ENCODE data around the gene GALNT11. TPM values are rescaled to one million over a fixed set of nuclear protein-coding genes. Genes with fewer than 3 reads are reported as not detected.
"Not testable (repeated sequence)": the region's sequence is repeated elsewhere in the genome, so short reads cannot be mapped to it uniquely, and the experiment has no call there.

Gene GALNT11
- total and polyA plus RNA-seq, 5 experiments from 2014 or later, result 31.3 to 58.3 (median 52.1) TPM

DNA sequence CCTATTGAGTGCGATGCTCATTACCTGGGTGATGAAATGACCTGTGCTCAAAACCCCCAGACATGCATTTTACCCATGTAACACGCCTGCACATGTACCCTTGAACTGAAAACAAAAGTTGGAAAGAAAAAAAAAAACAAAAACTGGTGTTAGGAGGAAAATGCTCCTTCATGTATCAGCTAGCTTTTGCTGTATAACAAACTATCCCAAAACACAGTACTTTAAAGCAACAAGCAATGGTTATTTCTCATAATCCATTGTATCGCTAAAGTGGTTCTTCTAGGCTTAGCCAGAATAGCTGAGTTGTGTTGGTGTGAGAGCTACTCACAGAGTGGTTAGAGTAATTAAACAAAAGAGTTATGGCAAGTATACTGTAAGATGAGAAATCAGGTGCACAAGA, 12.2 kb upstream of the GALNT11 start:
- DNase-seq, result no peak
- POLR2A ChIA-PET, result interaction anchor here (0.9 kb wide), 1 partner anchor 12 kb away, joined by 4 read pairs; the partner anchor contains the start of gene GALNT11
- H3K27ac Mint-ChIP-seq, result no peak overlapping the region
- H3K9me3 Mint-ChIP-seq, result peaks cover 0 to 4% (median 0%) of the 10 kb centered on the region in 9 donors
- H3K4me3 Mint-ChIP-seq, result no peak overlapping the region
- peaks cover 0 to 4% (median 2%) of the 10 kb centered on the region in 5 donors for H3K27me3 Mint-ChIP-seq
- H3K4me1 Mint-ChIP-seq, result peaks cover 0 to 2% (median 0%) of the 10 kb centered on the region in 4 donors
- no peak for ATAC-seq
- no peaks in the 10 kb centered on the region for H3K36me3 Mint-ChIP-seq

- Mint-ChIP-seq H3K36me3 (no peaks in the 10 kb centered on the region), H3K9me3 (peaks cover 0 to 4% (median 0%) of the 10 kb centered on the region in 9 donors), H3K27ac (no peak overlapping the region), H3K4me1 (peaks cover 0 to 2% (median 0%) of the 10 kb centered on the region in 4 donors), H3K27me3 (peaks cover 0 to 4% (median 2%) of the 10 kb centered on the region in 5 donors), H3K4me3 (no peak overlapping the region)
- ATAC-seq, result no peak
- no peak for DNase-seq
- POLR2A ChIA-PET, result interaction anchor here (0.9 kb wide), 1 partner anchor 11 kb away, joined by 4 read pairs; the partner anchor contains the start of gene GALNT11
Observed at GRCh38 chr7:152013974-152014373, 11.5 kb upstream of the GALNT11 start.

DNA sequence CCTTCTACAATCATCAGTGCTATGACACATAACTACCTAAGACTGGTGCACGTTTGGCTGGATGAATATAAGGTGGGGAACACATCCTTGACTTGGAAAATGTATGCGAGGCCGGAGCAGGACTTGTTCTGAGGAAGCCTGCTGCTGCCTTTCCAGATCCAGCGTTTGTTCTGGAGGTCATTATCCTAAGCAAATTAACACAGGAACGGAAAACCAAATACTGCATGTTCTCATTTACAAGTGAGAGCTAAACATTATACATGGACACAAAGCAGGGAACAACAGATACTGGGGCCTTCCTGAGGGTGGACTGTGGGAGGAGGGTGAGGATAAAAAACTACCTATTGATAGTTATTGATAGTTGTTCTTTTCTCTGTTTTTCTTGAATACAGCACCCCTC, 10.8 kb upstream of the GALNT11 start:
- no peak for DNase-seq
- Mint-ChIP-seq H3K36me3 (no peaks in the 10 kb centered on the region), H3K27me3 (peaks cover 0 to 7% (median 4%) of the 10 kb centered on the region in 5 donors), H3K4me3 (no peak overlapping the region), H3K9me3 (peaks cover 0 to 4% (median 0%) of the 10 kb centered on the region in 9 donors), H3K4me1 (peaks cover 0 to 2% (median 0%) of the 10 kb centered on the region in 4 donors), H3K27ac (no peak overlapping the region)
- ATAC-seq, result no peak
- POLR2A ChIA-PET, result no interaction called here

DNA sequence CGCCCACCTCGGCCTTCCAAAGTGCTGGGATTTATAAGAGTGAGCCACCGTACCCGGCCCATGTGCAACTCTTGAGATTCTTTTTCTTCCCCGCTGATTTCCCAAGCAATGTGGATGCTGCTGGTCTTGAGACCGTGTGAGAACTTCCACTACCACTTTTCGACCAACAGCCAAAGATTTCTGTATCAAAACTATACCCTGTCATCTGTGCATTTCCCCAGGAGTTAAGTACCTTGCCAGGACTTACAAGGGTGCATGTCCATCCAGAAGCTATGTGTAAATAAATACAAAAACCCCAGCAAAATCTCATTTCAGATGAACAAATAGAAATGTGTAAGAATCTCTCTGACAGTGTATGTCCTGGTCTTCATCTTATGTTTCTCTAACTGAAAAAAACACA, 9.9 kb upstream of the GALNT11 start:
- no peak for DNase-seq
- peaks cover 0 to 4% (median 0%) of the 10 kb centered on the region in 9 donors for H3K9me3 Mint-ChIP-seq
- POLR2A ChIA-PET, result interaction anchor here (0.7 kb wide), 1 partner anchor 1534 kb away, joined by 5 read pairs; no protein-coding TSS in a partner anchor
- H3K4me1 Mint-ChIP-seq, result peaks cover 0 to 2% (median 0%) of the 10 kb centered on the region in 4 donors
- peaks cover 0 to 10% (median 4%) of the 10 kb centered on the region in 5 donors for H3K27me3 Mint-ChIP-seq
- H3K36me3 Mint-ChIP-seq, result no peaks in the 10 kb centered on the region
- no peak overlapping the region for H3K4me3 Mint-ChIP-seq
- H3K27ac Mint-ChIP-seq, result no peak overlapping the region
- ATAC-seq, result no peak

- H3K9me3 Mint-ChIP-seq, result peaks cover 0 to 4% (median 0%) of the 10 kb centered on the region in 9 donors
- no peak overlapping the region for H3K27ac Mint-ChIP-seq
- no peak overlapping the region for H3K4me3 Mint-ChIP-seq
- POLR2A ChIA-PET, result no interaction called here
- H3K4me1 Mint-ChIP-seq, result no peaks in the 10 kb centered on the region
- DNase-seq (no peak), ATAC-seq (no peak)
- no peaks in the 10 kb centered on the region for H3K36me3 Mint-ChIP-seq
- peaks cover 0 to 7% (median 2%) of the 10 kb centered on the region in 5 donors for H3K27me3 Mint-ChIP-seq
Observed at GRCh38 chr7:152016947-152017346, 8.5 kb upstream of the GALNT11 start.

DNA sequence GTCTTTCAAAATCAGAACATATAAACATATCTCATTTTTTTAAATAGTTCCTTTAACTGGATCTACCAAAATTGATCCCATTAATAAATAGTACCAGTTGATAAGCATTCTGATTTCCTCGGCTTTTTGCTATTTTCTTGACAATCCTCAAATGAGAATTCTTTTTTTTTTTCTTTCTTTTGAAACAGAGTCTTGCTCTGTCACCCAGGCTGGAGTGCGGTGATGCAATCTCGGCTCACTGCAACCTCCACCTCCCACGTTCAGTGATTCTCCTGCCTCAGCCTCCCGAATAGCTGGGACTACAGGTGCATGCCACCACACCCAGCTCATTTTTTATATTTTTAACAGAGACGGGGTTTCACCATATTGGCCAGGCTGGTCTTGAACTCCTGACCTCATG, 7.8 kb upstream of the GALNT11 start:
- H3K9me3 Mint-ChIP-seq, DNase-seq, H3K4me1 Mint-ChIP-seq, H3K27ac Mint-ChIP-seq, H3K36me3 Mint-ChIP-seq, ATAC-seq, H3K27me3 Mint-ChIP-seq, H3K4me3 Mint-ChIP-seq, POLR2A ChIA-PET: not testable (repeated sequence)

DNA sequence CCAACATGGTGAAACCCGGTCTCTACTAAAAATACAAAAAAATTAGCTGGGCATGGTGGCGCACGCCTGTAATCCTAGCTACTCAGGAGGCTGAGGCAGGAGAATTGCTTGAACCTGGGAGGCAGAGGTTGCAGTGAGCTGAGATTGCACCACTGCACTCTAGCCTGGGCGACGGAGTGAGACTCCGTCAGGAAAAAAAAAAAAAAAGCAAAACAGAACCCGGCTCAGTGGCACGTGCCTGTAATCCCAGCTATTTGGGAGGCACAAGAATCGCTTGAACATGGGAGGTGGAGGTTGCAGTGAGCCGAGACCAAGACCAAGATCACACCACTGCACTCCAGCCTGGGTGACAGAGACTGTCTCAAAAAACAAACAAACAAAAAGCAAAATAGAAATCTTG, 3.7 kb upstream of the GALNT11 start:
- H3K27me3 Mint-ChIP-seq, H3K4me3 Mint-ChIP-seq, H3K9me3 Mint-ChIP-seq, ATAC-seq, H3K36me3 Mint-ChIP-seq, DNase-seq: not testable (repeated sequence)
- POLR2A ChIA-PET, result interaction anchor here (0.7 kb wide), 1 partner anchor 456 kb away, joined by 3 read pairs; no protein-coding TSS in a partner anchor
- Mint-ChIP-seq H3K4me1 (peaks cover 2 to 12% (median 11%) of the 10 kb centered on the region in 4 donors), H3K27ac (peak overlapping the region in 1 of 10 donors; percentile 34)

- no peak for ATAC-seq
- H3K27me3 Mint-ChIP-seq, result no peaks in the 10 kb centered on the region
- peak in 2 of 10 donors; percentile 8 to 9 for DNase-seq
- peaks cover 0 to 4% (median 0%) of the 10 kb centered on the region in 9 donors for H3K9me3 Mint-ChIP-seq
- H3K4me1 Mint-ChIP-seq, result peaks cover 22 to 54% (median 52%) of the 10 kb centered on the region in 4 donors
- H3K36me3 Mint-ChIP-seq, result peaks cover 0 to 13% (median 9%) of the 10 kb centered on the region in 3 donors
- POLR2A ChIA-PET, result interaction anchor here (1.2 to 4.4 kb wide), 2 partner anchors 118 to 149 kb away, joined by 3 to 20 read pairs; partner anchors contain the start of gene PRKAG2
- peak overlapping the region; percentile 61 to 98 (median 93) for H3K27ac Mint-ChIP-seq
- peak overlapping the region; percentile 78 to 91 (median 87) for H3K4me3 Mint-ChIP-seq
Observed at GRCh38 chr7:152025937-152026890, 740 bp downstream of the GALNT11 start.

DNA sequence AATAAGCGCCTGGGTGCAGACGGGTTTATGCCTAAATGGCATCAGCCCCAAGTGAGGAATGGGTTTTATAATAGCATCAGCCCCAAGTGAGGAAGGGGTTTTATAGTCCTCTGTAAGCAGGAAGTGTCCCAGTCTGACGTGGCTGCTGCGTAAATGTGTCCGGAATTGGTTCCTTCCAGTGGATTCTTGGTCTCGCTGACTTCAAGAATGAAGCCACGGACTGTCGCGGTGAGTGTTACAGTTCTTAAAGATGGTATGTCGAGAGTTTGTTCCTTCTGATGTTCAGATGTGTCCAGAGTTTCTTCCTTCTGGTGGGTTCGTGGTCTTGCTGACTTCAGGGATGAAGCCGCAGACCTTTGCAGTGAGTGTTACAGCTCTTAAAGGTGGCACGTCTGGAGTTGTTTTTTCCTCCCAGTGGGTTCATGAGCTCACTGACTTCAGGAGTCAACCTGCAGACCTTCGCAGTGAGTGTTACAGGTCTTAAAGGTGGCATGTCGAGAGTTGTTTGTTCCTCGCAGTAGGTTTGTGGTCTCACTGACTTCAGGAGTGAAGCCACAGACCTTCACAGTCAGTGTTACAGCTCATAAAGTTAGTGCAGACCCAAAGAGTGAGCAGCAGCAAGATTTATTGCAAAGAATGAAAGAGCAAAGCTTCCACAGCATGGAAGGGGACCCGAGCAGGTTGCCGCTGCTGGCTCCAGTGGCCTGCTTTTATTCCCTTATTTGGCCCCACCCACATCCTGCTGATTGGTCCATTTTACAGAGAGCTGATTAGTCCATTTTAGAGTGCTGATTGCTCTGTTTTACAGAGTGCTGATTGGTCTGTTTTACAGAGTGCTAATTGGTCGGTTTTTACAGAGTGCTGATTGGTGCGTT, 2.3 kb downstream of the GALNT11 start:
- DNase-seq (peak; percentile 4 to 80 (median 68)), ATAC-seq (peak; percentile 41 to 42)
- not testable (repeated sequence) for H3K9me3 Mint-ChIP-seq, H3K27me3 Mint-ChIP-seq
- POLR2A ChIA-PET, result interaction anchor here (0.6 to 4.4 kb wide), 4 partner anchors 117 to 521 kb away, joined by 3 to 20 read pairs (median 4); partner anchors contain the start of genes PRKAG2 and RHEB
- Mint-ChIP-seq H3K4me3 (peak overlapping the region; percentile 78 to 91 (median 87)), H3K36me3 (peaks cover 3 to 22% (median 16%) of the 10 kb centered on the region in 3 donors), H3K4me1 (peaks cover 25 to 62% (median 54%) of the 10 kb centered on the region in 4 donors), H3K27ac (peak overlapping the region; percentile 91 to 98 (median 94))

DNA sequence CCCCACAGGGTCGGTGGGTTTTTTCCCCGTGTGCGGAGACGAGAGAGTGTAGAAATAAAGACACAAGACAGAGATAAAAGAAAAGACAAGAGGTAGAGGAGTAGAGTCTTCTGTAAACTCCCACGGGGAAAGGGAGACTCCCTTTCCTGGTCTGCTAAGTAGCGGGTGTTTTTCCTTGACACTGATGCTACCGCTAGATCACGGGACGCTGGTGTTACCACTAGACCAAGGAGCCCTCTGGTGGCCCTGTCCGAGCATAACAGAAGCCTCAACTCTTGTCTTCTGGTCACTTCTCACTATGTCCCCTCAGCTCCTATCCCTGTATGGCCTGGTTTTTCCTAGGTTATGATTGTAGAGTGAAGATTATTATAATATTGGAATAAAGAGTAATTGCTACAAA, 4.6 kb downstream of the GALNT11 start:
- Mint-ChIP-seq H3K4me1 (peaks cover 27 to 74% (median 56%) of the 10 kb centered on the region in 4 donors), H3K27ac (peak overlapping the region in 7 of 10 donors; percentile 25 to 97 (median 58)), H3K36me3 (peaks cover 8 to 41% (median 29%) of the 10 kb centered on the region in 3 donors), H3K4me3 (peak overlapping the region in 5 of 10 donors; percentile 12 to 62 (median 29))
- ATAC-seq, DNase-seq, POLR2A ChIA-PET, H3K9me3 Mint-ChIP-seq, H3K27me3 Mint-ChIP-seq: not testable (repeated sequence)

DNA sequence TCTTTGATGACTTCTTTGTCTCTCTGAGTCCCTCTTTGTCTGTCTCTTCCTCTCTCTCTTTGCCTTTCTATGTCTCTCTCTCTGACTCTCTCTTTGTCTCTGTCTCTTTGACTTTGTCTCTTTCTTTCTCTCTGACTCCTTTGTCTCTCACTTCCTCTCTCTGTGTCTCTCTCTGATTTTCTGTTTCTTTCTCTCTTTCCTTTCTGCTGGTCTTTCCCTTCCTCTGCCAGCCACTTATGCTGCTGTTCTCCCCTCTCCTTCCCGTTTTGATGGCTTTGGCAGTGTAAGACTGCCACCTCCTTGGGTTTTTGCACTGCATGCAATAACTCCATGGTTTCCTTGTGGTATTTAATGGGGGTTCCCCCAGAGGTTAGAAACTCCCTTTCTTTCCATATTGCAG, 5.2 kb downstream of the GALNT11 start:
- POLR2A ChIA-PET, H3K9me3 Mint-ChIP-seq, H3K27me3 Mint-ChIP-seq, ATAC-seq, DNase-seq: not testable (repeated sequence)
- peaks cover 10 to 44% (median 32%) of the 10 kb centered on the region in 3 donors for H3K36me3 Mint-ChIP-seq
- peak overlapping the region in 8 of 10 donors; percentile 36 to 86 (median 65) for H3K27ac Mint-ChIP-seq
- H3K4me3 Mint-ChIP-seq, result peak overlapping the region in 8 of 10 donors; percentile 0 to 68 (median 35)
- H3K4me1 Mint-ChIP-seq, result peaks cover 27 to 72% (median 54%) of the 10 kb centered on the region in 4 donors

- Mint-ChIP-seq H3K27me3 (no peaks in the 10 kb centered on the region), H3K36me3 (peaks cover 50 to 81% (median 54%) of the 10 kb centered on the region in 3 donors), H3K27ac (no peak overlapping the region), H3K4me3 (no peak overlapping the region), H3K4me1 (peaks cover 7 to 34% (median 22%) of the 10 kb centered on the region in 4 donors), H3K9me3 (peaks cover 9 to 58% (median 20%) of the 10 kb centered on the region in 9 donors)
- ATAC-seq (no peak), DNase-seq (no peak)
- POLR2A ChIA-PET, result no interaction called here
Observed at GRCh38 chr7:152035817-152036216, 10.3 kb downstream of the GALNT11 start.

Measured in naive thymus-derived CD8-positive, alpha-beta T cell (primary cell).